Measurements from ENCODE around the gene MT1A. TPM values are rescaled to one million over a fixed set of nuclear protein-coding genes. Genes with fewer than 3 reads are reported as not detected.

The MT1A gene
- total and polyA plus RNA-seq, 4 donors: 1.1 to 438 (median 51.5) TPM

GRCh38 chr16:56591377-56592060 lies 46.9 kb upstream of the MT1A start:
- peaks cover 5 to 41% (median 24%) of the 10 kb centered on the region in 3 donors for H3K27me3 ChIP-seq (ENCODE audit: control insufficient read depth in 3 of 3, insufficient read depth in 3 of 3, low read length in 2 of 3)
- no peak overlapping the region for H3K27ac ChIP-seq (ENCODE audit: low read depth in 1 of 2, low read length in 1 of 2)
- no peak overlapping the region for H3K9ac ChIP-seq (ENCODE audit: insufficient read depth in 1 of 2, low read length in 2 of 2)
- H3K9me3 ChIP-seq (ENCODE audit: control insufficient read depth in 4 of 4, insufficient read depth in 3 of 4, low read length in 3 of 4): no peaks in the 10 kb centered on the region
- H3K4me1 ChIP-seq (ENCODE audit: control insufficient read depth in 5 of 5, insufficient read depth in 5 of 5, low read length in 5 of 5): peaks cover 0 to 7% (median 0%) of the 10 kb centered on the region in 5 donors
- no peaks in the 10 kb centered on the region for H3K36me3 ChIP-seq (ENCODE audit: control insufficient read depth in 4 of 4, insufficient read depth in 4 of 4, low read length in 4 of 4)
- ATAC-seq (ENCODE audit: insufficient read depth, low FRiP score): no peak
- H3K4me3 ChIP-seq: no peak overlapping the region
- 42 to 54% methylated on average over 4 of the region's 4 CpGs for WGBS, 2 donors
- TF ChIP-seq, protein P1, sequence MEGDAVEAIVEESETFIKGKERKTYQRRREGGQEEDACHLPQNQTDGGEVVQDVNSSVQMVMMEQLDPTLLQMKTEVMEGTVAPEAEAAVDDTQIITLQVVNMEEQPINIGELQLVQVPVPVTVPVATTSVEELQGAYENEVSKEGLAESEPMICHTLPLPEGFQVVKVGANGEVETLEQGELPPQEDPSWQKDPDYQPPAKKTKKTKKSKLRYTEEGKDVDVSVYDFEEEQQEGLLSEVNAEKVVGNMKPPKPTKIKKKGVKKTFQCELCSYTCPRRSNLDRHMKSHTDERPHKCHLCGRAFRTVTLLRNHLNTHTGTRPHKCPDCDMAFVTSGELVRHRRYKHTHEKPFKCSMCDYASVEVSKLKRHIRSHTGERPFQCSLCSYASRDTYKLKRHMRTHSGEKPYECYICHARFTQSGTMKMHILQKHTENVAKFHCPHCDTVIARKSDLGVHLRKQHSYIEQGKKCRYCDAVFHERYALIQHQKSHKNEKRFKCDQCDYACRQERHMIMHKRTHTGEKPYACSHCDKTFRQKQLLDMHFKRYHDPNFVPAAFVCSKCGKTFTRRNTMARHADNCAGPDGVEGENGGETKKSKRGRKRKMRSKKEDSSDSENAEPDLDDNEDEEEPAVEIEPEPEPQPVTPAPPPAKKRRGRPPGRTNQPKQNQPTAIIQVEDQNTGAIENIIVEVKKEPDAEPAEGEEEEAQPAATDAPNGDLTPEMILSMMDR (IDR thresholded peaks at IDR 0.05; ENCODE audit: control extremely low read depth, extremely low read depth): no peak
- peak in 1 of 3 donors; percentile 32 for DNase-seq

DNA sequence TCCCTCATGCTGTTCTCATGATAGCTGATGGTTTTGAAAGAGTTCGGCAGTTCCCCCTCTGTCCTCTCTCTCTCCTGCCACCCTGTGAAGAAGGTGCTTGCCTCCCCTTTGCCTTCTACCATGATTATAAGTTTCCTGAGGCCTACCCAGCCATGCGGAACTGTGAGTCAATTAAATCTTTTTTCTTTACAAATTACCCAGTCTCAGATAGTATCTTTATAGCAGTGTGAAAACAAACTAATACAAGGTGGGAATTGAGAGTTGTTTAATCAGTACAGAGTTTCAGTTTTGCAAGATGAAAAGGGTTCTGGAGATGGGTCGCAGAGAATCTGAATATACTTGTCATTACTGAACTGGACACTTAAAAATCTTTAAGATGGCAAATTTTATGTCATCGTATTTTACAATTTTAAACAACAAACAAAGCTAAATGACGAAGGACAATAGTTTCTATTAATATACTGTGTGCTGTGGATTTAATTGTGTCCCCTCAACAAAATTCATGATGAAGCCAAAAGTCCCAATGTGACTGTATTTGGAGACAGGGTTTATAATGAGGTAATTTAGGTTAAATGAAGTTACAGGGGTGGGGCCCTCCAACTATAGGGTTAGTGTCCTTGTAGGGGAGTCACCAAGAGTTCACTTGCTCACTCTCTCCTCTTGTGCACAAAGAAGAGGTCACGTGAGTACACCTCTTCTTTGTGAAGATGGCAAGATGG lies 44.7 kb upstream of the MT1A start:
- ATAC-seq (ENCODE audit: insufficient read depth, low FRiP score) (no peak), DNase-seq (no peak)
- Histone ChIP-seq H3K27ac (ENCODE audit: low read depth in 1 of 2, low read length in 1 of 2) (no peak overlapping the region), H3K4me1 (ENCODE audit: control insufficient read depth in 5 of 5, insufficient read depth in 5 of 5, low read length in 5 of 5) (peaks cover 0 to 7% (median 0%) of the 10 kb centered on the region in 5 donors), H3K36me3 (ENCODE audit: control insufficient read depth in 4 of 4, insufficient read depth in 4 of 4, low read length in 4 of 4) (no peaks in the 10 kb centered on the region), H3K4me3 (no peak overlapping the region), H3K9ac (ENCODE audit: insufficient read depth in 1 of 2, low read length in 2 of 2) (no peak overlapping the region), H3K9me3 (ENCODE audit: control insufficient read depth in 4 of 4, insufficient read depth in 3 of 4, low read length in 3 of 4) (no peaks in the 10 kb centered on the region), H3K27me3 (ENCODE audit: control insufficient read depth in 3 of 3, insufficient read depth in 3 of 3, low read length in 2 of 3) (peaks cover 5 to 23% (median 13%) of the 10 kb centered on the region in 3 donors)
- TF ChIP-seq, protein P1 (IDR thresholded peaks at IDR 0.05; ENCODE audit: control extremely low read depth, extremely low read depth): no peak
- WGBS, 2 donors: 95 to 96% methylated on average over 6 of the region's 6 CpGs

GRCh38 chr16:56594292-56594619 lies 44.2 kb upstream of the MT1A start:
- no peak overlapping the region for H3K9ac ChIP-seq (ENCODE audit: insufficient read depth in 1 of 2, low read length in 2 of 2)
- H3K36me3 ChIP-seq (ENCODE audit: control insufficient read depth in 4 of 4, insufficient read depth in 4 of 4, low read length in 4 of 4): no peaks in the 10 kb centered on the region
- TF ChIP-seq, protein P1 (IDR thresholded peaks at IDR 0.05; ENCODE audit: control extremely low read depth, extremely low read depth): no peak
- no peak overlapping the region for H3K4me3 ChIP-seq
- no peaks in the 10 kb centered on the region for H3K9me3 ChIP-seq (ENCODE audit: control insufficient read depth in 4 of 4, insufficient read depth in 3 of 4, low read length in 3 of 4)
- peaks cover 5 to 19% (median 10%) of the 10 kb centered on the region in 3 donors for H3K27me3 ChIP-seq (ENCODE audit: control insufficient read depth in 3 of 3, insufficient read depth in 3 of 3, low read length in 2 of 3)
- ATAC-seq (ENCODE audit: insufficient read depth, low FRiP score): no peak
- H3K4me1 ChIP-seq (ENCODE audit: control insufficient read depth in 5 of 5, insufficient read depth in 5 of 5, low read length in 5 of 5): peaks cover 0 to 5% (median 0%) of the 10 kb centered on the region in 5 donors
- 87 to 96% methylated on average over 5 of the region's 5 CpGs for WGBS, 2 donors
- DNase-seq: no peak
- H3K27ac ChIP-seq (ENCODE audit: low read depth in 1 of 2, low read length in 1 of 2): no peak overlapping the region
